Measurements from ENCODE around the gene TTC28. TPM values are rescaled to one million over a fixed set of nuclear protein-coding genes. Genes with fewer than 3 reads are reported as not detected.

TTC28 gene
- total RNA-seq, 1 donor from 2014 or later: 1.3 TPM

GRCh38 chr22:28137036-28137435 is 542.6 kb downstream of the TTC28 start:
- peak; percentile 26 for DNase-seq (ENCODE audit: low read depth)
- H3K36me3 ChIP-seq (ENCODE audit: control insufficient read depth, insufficient read depth, low read length): no peaks in the 10 kb centered on the region
- H3K4me3 ChIP-seq (ENCODE audit: low read depth, low read length): no peak overlapping the region
- no peak for TF ChIP-seq CTCF (IDR thresholded peaks at IDR 0.05; ENCODE audit: insufficient read depth, low read length, severe bottlenecking)
- no peaks in the 10 kb centered on the region for H3K27me3 ChIP-seq (ENCODE audit: control insufficient read depth, insufficient read depth, low read length)
- FAIRE-seq: peak; percentile 64

GRCh38 chr22:28132466-28132865 is 547.2 kb downstream of the TTC28 start:
- H3K36me3 ChIP-seq (ENCODE audit: control insufficient read depth, insufficient read depth, low read length): no peaks in the 10 kb centered on the region
- TF ChIP-seq CTCF (IDR thresholded peaks at IDR 0.05; ENCODE audit: insufficient read depth, low read length, severe bottlenecking): no peak
- DNase-seq (ENCODE audit: low read depth) (no peak), FAIRE-seq (no peak)
- no peak overlapping the region for H3K4me3 ChIP-seq (ENCODE audit: low read depth, low read length)
- no peaks in the 10 kb centered on the region for H3K27me3 ChIP-seq (ENCODE audit: control insufficient read depth, insufficient read depth, low read length)

DNA sequence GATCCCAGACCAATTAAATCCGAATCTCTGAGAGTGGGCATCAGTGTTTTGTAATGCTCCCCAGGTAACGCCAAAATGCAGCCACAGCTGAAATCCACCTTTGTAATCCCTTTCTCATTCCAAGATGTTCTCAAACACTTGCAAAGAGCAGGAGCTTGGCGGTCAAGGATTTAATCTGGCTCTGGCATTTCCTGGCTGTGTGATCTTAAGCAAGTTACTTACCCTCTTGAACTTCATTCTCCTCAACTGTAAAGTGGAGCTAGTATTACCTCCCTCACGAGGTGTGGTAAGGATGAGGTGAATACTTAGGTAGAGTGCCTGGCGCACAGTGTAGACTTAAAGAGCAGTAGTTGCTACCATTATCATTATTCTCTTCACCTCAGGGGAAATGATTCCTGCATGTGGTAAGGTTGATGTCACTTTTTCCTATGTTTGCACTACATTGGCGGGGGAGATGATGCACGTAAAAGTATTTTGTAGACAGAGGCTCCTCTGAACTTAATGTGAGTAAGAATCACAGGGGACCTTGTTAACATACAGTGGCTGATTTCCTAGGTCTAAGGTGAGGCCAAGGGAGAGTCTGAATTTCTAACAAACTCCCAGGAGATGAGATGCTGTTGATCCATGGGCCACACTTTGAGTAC is 550.2 kb downstream of the TTC28 start:
- FAIRE-seq: no peak
- peak; percentile 55 for DNase-seq (ENCODE audit: low read depth)
- no peaks in the 10 kb centered on the region for H3K27me3 ChIP-seq (ENCODE audit: control insufficient read depth, insufficient read depth, low read length)
- H3K36me3 ChIP-seq (ENCODE audit: control insufficient read depth, insufficient read depth, low read length): no peaks in the 10 kb centered on the region
- H3K4me3 ChIP-seq (ENCODE audit: low read depth, low read length): no peak overlapping the region
- no peak for TF ChIP-seq CTCF (IDR thresholded peaks at IDR 0.05; ENCODE audit: insufficient read depth, low read length, severe bottlenecking)

GRCh38 chr22:28128827-28129226 is 550.8 kb downstream of the TTC28 start:
- no peak overlapping the region for H3K4me3 ChIP-seq (ENCODE audit: low read depth, low read length)
- TF ChIP-seq CTCF (IDR thresholded peaks at IDR 0.05; ENCODE audit: insufficient read depth, low read length, severe bottlenecking): no peak
- H3K27me3 ChIP-seq (ENCODE audit: control insufficient read depth, insufficient read depth, low read length): no peaks in the 10 kb centered on the region
- DNase-seq (ENCODE audit: low read depth) (no peak), FAIRE-seq (no peak)
- H3K36me3 ChIP-seq (ENCODE audit: control insufficient read depth, insufficient read depth, low read length): no peaks in the 10 kb centered on the region

- Histone ChIP-seq H3K4me3 (ENCODE audit: low read depth, low read length) (no peak overlapping the region), H3K27me3 (ENCODE audit: control insufficient read depth, insufficient read depth, low read length) (no peaks in the 10 kb centered on the region), H3K36me3 (ENCODE audit: control insufficient read depth, insufficient read depth, low read length) (no peaks in the 10 kb centered on the region)
- FAIRE-seq: no peak
- no peak for DNase-seq (ENCODE audit: low read depth)
- TF ChIP-seq CTCF (IDR thresholded peaks at IDR 0.05; ENCODE audit: insufficient read depth, low read length, severe bottlenecking): no peak
Measured at GRCh38 chr22:28125799-28126198, 553.8 kb downstream of the TTC28 start.

Measured in bronchial epithelial cell (primary cell).